ENCODE measurements around the gene FAM193A.
"Not testable (repeated sequence)": the region's sequence is repeated elsewhere in the genome, so short reads cannot be mapped to it uniquely, and the experiment has no call there.

The FAM193A gene

GRCh38 chr4:2761035-2761923 is 224.8 kb downstream of the FAM193A start:
- no peak for DNase-seq (ENCODE audit: low read depth, low spot score)
- H3K27ac ChIP-seq: no peak overlapping the region

GRCh38 chr4:2762048-2762447 is 225.6 kb downstream of the FAM193A start:
- DNase-seq (ENCODE audit: low read depth, low spot score): no peak
- no peak overlapping the region for H3K27ac ChIP-seq

DNA sequence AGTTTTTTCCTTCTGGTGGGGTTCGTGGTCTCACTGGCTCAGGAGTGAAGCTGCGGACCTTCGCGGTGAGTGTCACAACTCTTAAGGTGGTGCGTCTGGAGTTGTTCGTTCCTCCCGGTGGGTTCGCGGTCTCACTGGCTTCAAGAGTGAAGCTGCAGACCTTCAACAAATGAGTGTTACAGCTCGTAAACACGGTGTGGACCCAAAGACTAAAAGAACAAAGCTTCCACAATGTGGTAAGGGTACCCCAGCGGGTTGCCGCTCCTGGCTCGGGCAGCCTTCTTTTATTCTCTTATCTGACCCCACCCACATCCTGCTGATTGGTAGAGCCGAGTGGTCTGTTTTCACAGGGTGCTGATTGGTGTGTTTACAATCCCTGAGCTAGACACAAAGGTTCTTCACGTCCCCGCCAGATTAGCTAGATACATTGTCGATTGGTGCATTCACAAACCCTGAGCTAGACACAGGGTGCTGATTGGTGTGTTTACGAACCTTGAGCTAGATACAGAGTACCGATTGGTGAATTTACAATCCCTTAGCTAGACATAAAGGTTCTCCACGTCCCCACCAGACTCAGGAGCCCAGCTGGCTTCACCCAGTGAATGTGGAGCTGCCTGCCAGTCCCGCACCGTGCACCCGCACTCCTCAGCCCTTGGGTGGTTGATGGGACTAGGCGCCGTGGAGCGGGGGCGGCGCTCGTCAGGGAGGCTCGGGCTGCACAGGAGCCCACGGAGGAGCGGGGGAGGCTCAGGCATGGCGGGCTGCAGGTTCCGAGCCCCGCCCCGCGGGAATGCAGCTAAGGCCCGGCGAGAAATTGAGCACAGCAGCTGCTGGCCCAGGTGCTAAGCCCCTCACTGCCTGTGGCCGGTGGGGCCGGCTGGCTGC is 226.3 kb downstream of the FAM193A start:
- not testable (repeated sequence) for DNase-seq (ENCODE audit: low read depth, low spot score); H3K27ac ChIP-seq

DNA sequence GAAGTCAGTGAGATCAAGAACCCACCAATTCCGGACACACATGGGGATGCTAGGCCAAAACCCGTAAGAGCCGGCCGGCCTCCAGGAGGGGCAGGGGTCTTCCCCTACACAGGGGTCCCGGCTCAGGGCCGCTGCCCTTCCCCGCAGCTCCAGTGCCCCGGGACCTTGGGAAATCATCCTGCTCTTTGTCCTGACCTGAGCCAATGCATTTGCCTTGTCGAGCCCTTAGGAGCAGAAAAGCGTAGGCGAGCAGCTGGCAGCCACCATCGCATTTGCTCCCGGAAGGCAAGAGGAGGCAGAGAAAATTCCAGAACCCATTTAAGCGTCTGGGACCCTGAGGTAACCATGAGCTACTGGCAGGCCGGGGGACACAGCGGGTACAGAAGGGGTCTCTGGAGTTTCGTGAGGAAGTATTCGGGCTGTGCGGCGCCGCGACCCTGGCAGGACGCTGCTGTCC is 227.1 kb downstream of the FAM193A start:
- H3K27ac ChIP-seq: no peak overlapping the region
- no peak for DNase-seq (ENCODE audit: low read depth, low spot score)

- DNase-seq (ENCODE audit: low read depth, low spot score): no peak
- no peak overlapping the region for H3K27ac ChIP-seq
These were observed 229.5 kb downstream of the FAM193A start for GRCh38 chr4:2765832-2766526.

DNA sequence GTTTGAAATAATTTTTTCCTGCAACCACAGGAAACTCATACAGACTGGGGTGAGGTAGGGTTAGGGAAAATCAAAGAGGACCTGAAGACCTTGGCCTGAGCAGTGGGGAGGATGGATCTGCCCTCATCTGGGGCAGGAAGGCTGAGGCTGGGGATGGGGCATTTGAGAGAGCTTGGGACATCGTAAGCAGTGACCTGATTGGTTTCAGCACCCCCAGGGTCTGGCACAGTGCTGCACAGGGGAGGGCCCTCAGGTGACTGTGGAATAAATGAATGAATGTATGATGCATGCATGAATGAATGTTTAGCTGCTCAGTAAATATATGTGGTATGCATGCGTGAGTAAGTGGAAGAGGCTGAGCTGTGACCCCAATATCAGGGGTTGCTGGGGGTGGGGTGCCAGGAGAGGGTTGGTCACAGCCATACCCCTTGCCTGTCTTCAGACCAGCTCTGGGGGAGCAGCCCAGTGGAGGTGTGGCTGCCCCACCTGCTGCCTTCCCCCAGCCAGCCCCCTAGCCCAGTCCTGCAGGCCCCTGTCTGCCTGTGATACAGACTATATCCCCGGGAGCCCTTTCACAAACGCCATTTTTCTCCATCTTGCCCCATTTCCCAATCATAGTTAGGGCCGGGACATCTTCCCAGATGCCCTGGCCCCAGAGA is 230.7 kb downstream of the FAM193A start:
- no peak for DNase-seq (ENCODE audit: low read depth, low spot score)
- H3K27ac ChIP-seq: no peak overlapping the region

DNA sequence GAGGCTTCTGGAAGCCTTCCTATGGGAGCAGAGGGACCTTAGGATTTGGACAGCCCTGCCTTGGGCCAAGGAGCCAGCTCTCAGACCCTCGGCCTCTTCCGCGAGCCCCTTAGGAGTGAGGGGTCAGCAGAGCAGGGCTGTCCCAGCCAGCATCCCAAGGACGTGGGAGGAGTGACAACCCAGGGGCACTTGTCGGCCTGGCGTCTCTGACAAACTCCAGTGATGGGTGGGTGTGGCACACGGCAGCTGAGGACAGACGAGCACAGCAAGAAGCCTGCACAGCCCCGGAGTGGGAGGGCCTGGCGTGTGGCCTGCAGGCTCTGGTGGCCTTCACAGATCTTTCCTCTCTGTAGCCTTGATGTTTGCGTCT is 231.2 kb downstream of the FAM193A start:
- H3K27ac ChIP-seq: no peak overlapping the region
- no peak for DNase-seq (ENCODE audit: low read depth, low spot score)

- DNase-seq (ENCODE audit: low read depth, low spot score): no peak
- no peak overlapping the region for H3K27ac ChIP-seq
These were observed 231.7 kb downstream of the FAM193A start for GRCh38 chr4:2768124-2768523.

DNA sequence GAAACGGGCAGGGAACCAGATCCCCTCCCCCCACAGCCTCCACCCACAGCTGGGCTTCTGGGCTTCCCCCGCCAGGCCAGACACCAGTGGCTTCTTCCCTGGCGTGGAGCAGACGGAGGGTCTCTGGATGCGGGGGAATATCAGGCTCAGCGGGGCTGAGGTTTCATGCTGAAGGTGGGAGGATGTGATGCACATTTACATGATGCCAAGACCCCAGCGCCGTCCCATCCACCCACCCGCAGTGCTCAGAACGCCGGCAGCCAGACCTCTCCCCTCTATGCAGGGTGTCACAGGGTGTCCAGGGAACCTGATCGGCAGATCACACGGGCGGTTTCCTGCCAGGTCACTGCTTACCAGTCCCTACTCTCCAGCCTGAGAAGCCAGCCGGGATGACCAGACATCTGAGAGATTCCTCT is 232.5 kb downstream of the FAM193A start:
- DNase-seq (ENCODE audit: low read depth, low spot score): no peak
- no peak overlapping the region for H3K27ac ChIP-seq

GRCh38 chr4:2771264-2771663 is 234.8 kb downstream of the FAM193A start:
- no peak overlapping the region for H3K27ac ChIP-seq
- DNase-seq (ENCODE audit: low read depth, low spot score): no peak

- not testable (repeated sequence) for H3K27ac ChIP-seq; DNase-seq (ENCODE audit: low read depth, low spot score)
These were observed 244.2 kb downstream of the FAM193A start for GRCh38 chr4:2780643-2781042.

GRCh38 chr4:2781911-2782310 is 245.5 kb downstream of the FAM193A start:
- no peak overlapping the region for H3K27ac ChIP-seq
- no peak for DNase-seq (ENCODE audit: low read depth, low spot score)

All from epithelial cell of prostate (primary cell).